H1 (cell line): ENCODE data around the gene IL10. TPM values are rescaled to one million over a fixed set of nuclear protein-coding genes. Genes with fewer than 3 reads are reported as not detected.

Source experiments
- ASH2L ChIP-seq: fragments of 200-600, 300-600 bp; sonication (generic); IDR thresholded peaks from one replicate; pipeline ENCODE4 v1.7.1; 2017; ENCODE audit warnings: low read length
- BACH1 ChIP-seq: IDR thresholded peaks from 2 replicates; pipeline ENCODE4 v1.6.1; 2012; ENCODE audit warnings: low read length, improper control_type of control experiment
- GABPA ChIP-seq: IDR thresholded peaks from 2 replicates; pipeline ENCODE4 v1.6.1; 2011; ENCODE audit warnings: mild to moderate bottlenecking, low read length, moderate library complexity, borderline replicate concordance; ENCODE audit not compliant: insufficient read depth
- TEAD4 ChIP-seq: IDR thresholded peaks from 2 replicates; pipeline ENCODE4 v1.6.1; 2012; ENCODE audit warnings: low read depth, low read length, inconsistent platforms, mixed read lengths
- polyA plus RNA-seq, 7 experiments: library from polyadenylated mRNA; depleted of rRNA in 3 of 7; stranded (reverse) in 5 of 7; unstranded in 2 of 7; fragments of >200 nt in 5 of 7; fragments of 200-250 nt in 2 of 7; gene quantifications; 1 replicate in 5 of 7; 2 replicates in 1 of 7; 4 replicates in 1 of 7; pipeline versions ENCODE4 v1.2.1 to v1.2.3, GENCODE V29; 2011 to 2013; ENCODE audit warnings: missing spikeins in 2 of 7, mixed read lengths in 2 of 7
- total RNA-seq: library from RNA; stranded (reverse); fragmentation: NEBNext Ultra II Directional; extraction: Animal tissue kit (Norgen Biotek cat#: 25700); gene quantifications from 2 replicates; pipeline ENCODE4 v1.2.1, GENCODE V29; 2021

The IL10 gene
- total and polyA plus RNA-seq, 2 of the 8 experiments (the other 6 are each of a cell fraction or from before 2014, with no cell fraction given): not detected

DNA sequence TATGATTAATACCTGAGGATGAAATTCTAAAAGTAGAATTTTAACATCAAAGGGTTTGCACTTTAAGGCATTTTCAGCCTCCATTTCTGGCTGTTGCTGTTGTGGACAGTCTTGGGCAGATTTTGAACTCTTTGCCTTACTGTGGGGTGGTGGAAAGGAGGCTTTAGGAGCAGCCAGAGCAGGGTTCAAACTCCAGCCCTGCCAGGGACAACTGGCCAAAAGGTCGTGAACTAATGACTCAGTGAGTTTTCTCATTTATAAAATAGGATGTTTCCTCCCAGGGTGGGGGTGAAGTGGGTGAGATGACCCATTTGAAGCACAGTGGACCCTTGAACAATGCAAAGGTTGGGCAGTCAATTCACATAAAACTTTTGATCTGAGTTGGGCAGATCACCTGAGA, 50.8 kb downstream of the IL10 start (continued):
- TF ChIP-seq BACH1 (no peak), GABPA (no peak), TEAD4 (no peak), ASH2L (no peak)
- TF ChIP-seq, all 59 proteins: peak for 0
